ENCODE data around the gene VAV1.
"Not testable (repeated sequence)": the region's sequence is repeated elsewhere in the genome, so short reads cannot be mapped to it uniquely, and the experiment has no call there.

The VAV1 gene

GRCh38 chr19:6821639-6822310 lies 49.3 kb downstream of the VAV1 start:
- DNase-seq = no peak

- no peak for DNase-seq
These were observed 49.8 kb downstream of the VAV1 start for GRCh38 chr19:6822311-6822670.

- DNase-seq = no peak
These were observed 52.7 kb downstream of the VAV1 start for GRCh38 chr19:6825076-6825774.

GRCh38 chr19:6826281-6826920 lies 53.9 kb downstream of the VAV1 start:
- no peak for DNase-seq

- no peak for DNase-seq
These were observed 55.8 kb downstream of the VAV1 start for GRCh38 chr19:6828306-6828697.

GRCh38 chr19:6828698-6829633 lies 56.5 kb downstream of the VAV1 start:
- DNase-seq = no peak

- DNase-seq = not testable (repeated sequence)
These were observed 57.3 kb downstream of the VAV1 start for GRCh38 chr19:6829829-6830228.

GRCh38 chr19:6831084-6831483 lies 58.6 kb downstream of the VAV1 start:
- not testable (repeated sequence) for DNase-seq

- no peak for DNase-seq
These were observed 59.9 kb downstream of the VAV1 start for GRCh38 chr19:6832412-6832811.

- no peak for DNase-seq
These were observed 60.8 kb downstream of the VAV1 start for GRCh38 chr19:6833166-6833790.

GRCh38 chr19:6834433-6834832 lies 61.9 kb downstream of the VAV1 start:
- no peak for DNase-seq

- no peak for DNase-seq
These were observed 63.0 kb downstream of the VAV1 start for GRCh38 chr19:6835501-6835900.

GRCh38 chr19:6837525-6837924 lies 65.0 kb downstream of the VAV1 start:
- DNase-seq = no peak

- DNase-seq = no peak
These were observed 65.7 kb downstream of the VAV1 start for GRCh38 chr19:6838062-6838655.

- no peak for DNase-seq
These were observed 70.5 kb downstream of the VAV1 start for GRCh38 chr19:6842871-6843607.

- DNase-seq = no peak
These were observed 75.3 kb downstream of the VAV1 start for GRCh38 chr19:6847828-6848200.

GRCh38 chr19:6848986-6849385 lies 76.5 kb downstream of the VAV1 start:
- DNase-seq = no peak

- DNase-seq = no peak
These were observed 77.4 kb downstream of the VAV1 start for GRCh38 chr19:6849876-6850275.

- no peak for DNase-seq
These were observed 78.9 kb downstream of the VAV1 start for GRCh38 chr19:6851359-6851758.

- DNase-seq = no peak
These were observed 79.5 kb downstream of the VAV1 start for GRCh38 chr19:6852001-6852400.

- DNase-seq = no peak
These were observed 81.4 kb downstream of the VAV1 start for GRCh38 chr19:6853868-6854267.

- no peak for DNase-seq
These were observed 82.2 kb downstream of the VAV1 start for GRCh38 chr19:6854758-6855157.

Measured in NCI-H2081 treated with DMSO at 0.1 percent for 48 hours (cell line).